ENCODE data around the gene NDUFV2.

The NDUFV2 gene

DNA sequence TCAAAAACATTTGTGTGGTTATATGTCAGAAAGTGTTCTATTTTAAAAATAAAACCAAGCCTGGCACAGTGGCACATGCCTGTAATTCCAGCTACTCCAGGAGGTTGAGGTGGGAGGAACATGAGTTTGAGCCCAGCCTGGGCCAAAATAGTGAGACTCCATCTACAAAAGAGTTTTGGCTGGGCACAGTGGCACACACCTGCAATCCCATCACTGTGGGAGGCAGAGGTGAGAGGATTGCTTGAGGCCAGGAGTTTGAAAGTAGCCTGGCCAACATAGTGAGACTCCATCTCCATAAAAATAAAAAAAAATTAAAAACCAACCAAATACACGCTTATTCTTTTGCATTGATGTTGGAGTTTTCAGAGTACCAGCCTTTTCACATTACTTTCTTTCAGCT is 43.7 kb downstream of the NDUFV2 start:
- H3K9me3 ChIP-seq: no peaks in the 10 kb centered on the region
- TF ChIP-seq CTCF (IDR thresholded peaks at IDR 0.05; ENCODE audit: low read depth, low read length): no peak
- DNase-seq: no peak
- H3K4me3 ChIP-seq (ENCODE audit: low read depth, low read length): no peak overlapping the region
- H3K27me3 ChIP-seq: no peaks in the 10 kb centered on the region
- H3K4me1 ChIP-seq: no peaks in the 10 kb centered on the region
- H3K36me3 ChIP-seq: no peaks in the 10 kb centered on the region

DNA sequence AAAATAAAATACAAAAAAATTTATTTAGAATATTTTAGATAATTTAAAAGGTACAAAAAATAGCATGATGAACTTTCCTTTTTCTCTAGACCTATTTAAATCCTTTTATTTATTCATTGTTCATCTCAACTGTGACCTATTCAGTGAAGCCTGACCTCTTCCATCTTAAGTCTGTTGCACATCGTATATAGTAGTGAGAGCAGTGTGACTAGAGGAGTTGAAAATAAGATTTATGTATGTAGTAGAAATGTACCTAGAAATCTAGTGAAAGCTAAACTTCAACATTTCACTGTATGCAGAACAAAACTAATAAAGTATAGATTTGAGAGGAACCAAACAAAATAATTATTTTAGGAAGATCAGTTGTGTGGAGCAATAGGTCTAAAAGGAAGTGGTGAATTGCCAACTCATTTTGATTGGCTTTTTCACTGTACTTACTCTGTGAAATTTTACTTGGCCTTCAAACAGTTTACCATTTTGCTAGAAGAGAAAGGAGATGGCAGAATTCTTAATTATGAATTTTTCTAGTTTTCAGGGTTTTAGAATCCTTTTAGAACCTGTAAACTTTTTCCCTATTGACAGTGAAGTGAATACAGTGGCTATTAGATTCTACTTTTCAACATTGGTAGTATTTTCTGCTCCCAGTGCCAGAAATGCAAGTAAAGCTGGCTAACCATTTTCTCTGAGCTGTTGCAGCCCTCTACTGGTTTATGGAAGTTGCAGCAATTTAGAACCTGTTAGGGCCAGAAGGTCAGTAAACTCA is 45.1 kb downstream of the NDUFV2 start:
- peak; percentile 65 for TF ChIP-seq CTCF (IDR thresholded peaks at IDR 0.05; ENCODE audit: low read depth, low read length)
- no peak overlapping the region for H3K4me3 ChIP-seq (ENCODE audit: low read depth, low read length)
- H3K27me3 ChIP-seq: no peaks in the 10 kb centered on the region
- DNase-seq: peak; percentile 14
- no peaks in the 10 kb centered on the region for H3K4me1 ChIP-seq
- H3K36me3 ChIP-seq: no peaks in the 10 kb centered on the region
- no peaks in the 10 kb centered on the region for H3K9me3 ChIP-seq

- H3K27me3 ChIP-seq: no peaks in the 10 kb centered on the region
- no peaks in the 10 kb centered on the region for H3K36me3 ChIP-seq
- H3K4me3 ChIP-seq (ENCODE audit: low read depth, low read length): no peak overlapping the region
- DNase-seq: no peak
- no peaks in the 10 kb centered on the region for H3K4me1 ChIP-seq
- no peaks in the 10 kb centered on the region for H3K9me3 ChIP-seq
- no peak for TF ChIP-seq CTCF (IDR thresholded peaks at IDR 0.05; ENCODE audit: low read depth, low read length)
These were observed 45.7 kb downstream of the NDUFV2 start for GRCh38 chr18:9148203-9148552.

DNA sequence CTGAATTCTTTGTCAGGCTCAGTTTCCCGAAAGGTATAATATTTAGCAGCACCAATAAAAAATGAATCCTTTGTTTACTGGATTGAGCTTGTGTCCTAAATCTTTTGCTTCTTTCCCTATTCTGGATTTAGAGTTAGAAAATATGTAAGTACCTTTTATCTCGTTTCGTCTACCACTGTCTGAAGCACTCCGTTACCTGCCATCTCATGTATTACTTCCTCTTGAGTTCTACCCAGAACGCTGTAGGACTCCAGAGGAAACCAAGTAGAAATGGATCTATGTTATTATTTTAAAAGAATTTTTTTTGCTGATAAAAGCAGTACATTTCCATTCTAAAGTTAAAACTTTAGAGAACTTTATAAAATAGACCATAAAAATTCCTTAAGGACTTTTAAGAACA is 47.6 kb downstream of the NDUFV2 start:
- H3K9me3 ChIP-seq: no peaks in the 10 kb centered on the region
- H3K4me1 ChIP-seq: no peaks in the 10 kb centered on the region
- no peak overlapping the region for H3K4me3 ChIP-seq (ENCODE audit: low read depth, low read length)
- no peaks in the 10 kb centered on the region for H3K36me3 ChIP-seq
- no peak for TF ChIP-seq CTCF (IDR thresholded peaks at IDR 0.05; ENCODE audit: low read depth, low read length)
- DNase-seq: no peak
- H3K27me3 ChIP-seq: no peaks in the 10 kb centered on the region

DNA sequence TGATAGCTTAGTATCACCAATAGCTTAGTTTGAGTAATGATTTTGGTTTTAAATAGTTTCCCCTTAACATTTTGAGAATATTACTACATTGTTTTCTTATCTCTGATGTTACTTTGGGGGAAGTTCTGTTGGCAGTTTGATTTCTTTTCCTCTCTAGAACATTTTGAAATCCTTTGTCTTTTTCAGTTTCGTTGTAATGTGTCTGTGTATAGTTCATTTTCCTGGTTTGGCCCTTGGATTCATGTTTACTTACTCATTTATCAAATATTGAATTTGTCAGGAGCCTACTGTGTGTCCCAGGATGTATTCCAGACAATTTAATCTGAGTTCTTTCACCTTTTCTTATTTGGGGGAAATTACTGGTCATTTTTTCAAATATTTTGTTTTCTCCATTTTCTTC is 50.8 kb downstream of the NDUFV2 start:
- Histone ChIP-seq H3K4me3 (ENCODE audit: low read depth, low read length) (no peak overlapping the region), H3K27me3 (no peaks in the 10 kb centered on the region), H3K4me1 (no peaks in the 10 kb centered on the region), H3K36me3 (no peaks in the 10 kb centered on the region), H3K9me3 (no peaks in the 10 kb centered on the region)
- DNase-seq: no peak
- no peak for TF ChIP-seq CTCF (IDR thresholded peaks at IDR 0.05; ENCODE audit: low read depth, low read length)

- H3K36me3 ChIP-seq: no peaks in the 10 kb centered on the region
- no peak for DNase-seq
These were observed 54.2 kb downstream of the NDUFV2 start for GRCh38 chr18:9156604-9157249.

More at GRCh38 chr18:9156604-9157249, 54.2 kb downstream of the NDUFV2 start:
- no peaks in the 10 kb centered on the region for H3K4me1 ChIP-seq
- TF ChIP-seq CTCF (IDR thresholded peaks at IDR 0.05; ENCODE audit: low read depth, low read length): no peak
- H3K9me3 ChIP-seq: no peaks in the 10 kb centered on the region
- no peak overlapping the region for H3K4me3 ChIP-seq (ENCODE audit: low read depth, low read length)
- H3K27me3 ChIP-seq: no peaks in the 10 kb centered on the region
